ENCODE results near the gene OR2H2.

OR2H2 gene

DNA sequence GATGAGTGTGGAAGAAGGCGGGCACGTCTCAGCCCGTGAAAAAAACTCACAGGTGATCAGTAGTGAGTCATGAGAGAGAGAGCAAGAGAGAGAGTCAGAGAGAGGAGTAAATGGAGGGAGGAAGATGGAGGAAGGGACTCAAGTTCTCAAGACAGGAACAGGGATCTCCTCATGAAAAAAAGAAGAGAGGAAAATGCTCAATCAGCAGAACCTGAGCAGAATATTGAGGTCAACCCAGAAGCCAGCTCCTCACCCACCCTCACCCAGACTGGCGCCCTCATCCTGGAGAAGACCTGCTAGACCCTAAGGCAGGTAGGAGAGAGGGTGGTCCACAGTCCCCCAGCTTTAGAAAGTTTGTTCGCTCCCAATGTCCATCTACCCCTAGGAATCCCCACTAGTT is 30.2 kb upstream of the OR2H2 start:
- CTCF ChIA-PET, result interaction anchor here (0.7 kb wide), 1 partner anchor 95 kb away, joined by 3 read pairs; no protein-coding TSS in a partner anchor
- Histone ChIP-seq H3K9me3 (ENCODE audit: control insufficient read depth, insufficient read depth, low read depth, low read length) (no peaks in the 10 kb centered on the region), H3K27ac (ENCODE audit: extremely low read depth, low read depth, low read length) (no peak overlapping the region), H3K36me3 (ENCODE audit: control insufficient read depth in 2 of 2, insufficient read depth in 1 of 2, low read length in 2 of 2) (no peaks in the 10 kb centered on the region), H3K4me3 (ENCODE audit: low read depth, low read length) (no peak overlapping the region), H3K4me1 (ENCODE audit: control insufficient read depth, insufficient read depth, low read length) (peaks cover 12% of the 10 kb centered on the region)
- TF ChIP-seq ZNF391 (tag by site-specific recombination; IDR thresholded peaks at IDR 0.05; ENCODE audit: borderline replicate concordance, low read depth) (no peak), ZNF335 (tag by site-specific recombination; conservative IDR thresholded peaks at IDR 0.05) (no peak), ZNF558 (tag by site-specific recombination; IDR thresholded peaks at IDR 0.05) (no peak), ZNF768 (tag by site-specific recombination; IDR thresholded peaks at IDR 0.05) (no peak), ZNF548 (tag by site-specific recombination; IDR thresholded peaks at IDR 0.05) (no peak), ZNF776 (tag by site-specific recombination; IDR thresholded peaks at IDR 0.05; ENCODE audit: borderline replicate concordance) (no peak), ZFP37 (tag by site-specific recombination; IDR thresholded peaks at IDR 0.05) (no peak), ZFP69B (tag by site-specific recombination; IDR thresholded peaks at IDR 0.05) (no peak), KLF1 (tag by site-specific recombination; IDR thresholded peaks at IDR 0.05) (no peak), ZNF623 (tag by site-specific recombination; IDR thresholded peaks at IDR 0.05) (no peak), ZNF112 (tag by site-specific recombination; IDR thresholded peaks at IDR 0.05) (no peak)
- TF ChIP-seq, protein P1, sequence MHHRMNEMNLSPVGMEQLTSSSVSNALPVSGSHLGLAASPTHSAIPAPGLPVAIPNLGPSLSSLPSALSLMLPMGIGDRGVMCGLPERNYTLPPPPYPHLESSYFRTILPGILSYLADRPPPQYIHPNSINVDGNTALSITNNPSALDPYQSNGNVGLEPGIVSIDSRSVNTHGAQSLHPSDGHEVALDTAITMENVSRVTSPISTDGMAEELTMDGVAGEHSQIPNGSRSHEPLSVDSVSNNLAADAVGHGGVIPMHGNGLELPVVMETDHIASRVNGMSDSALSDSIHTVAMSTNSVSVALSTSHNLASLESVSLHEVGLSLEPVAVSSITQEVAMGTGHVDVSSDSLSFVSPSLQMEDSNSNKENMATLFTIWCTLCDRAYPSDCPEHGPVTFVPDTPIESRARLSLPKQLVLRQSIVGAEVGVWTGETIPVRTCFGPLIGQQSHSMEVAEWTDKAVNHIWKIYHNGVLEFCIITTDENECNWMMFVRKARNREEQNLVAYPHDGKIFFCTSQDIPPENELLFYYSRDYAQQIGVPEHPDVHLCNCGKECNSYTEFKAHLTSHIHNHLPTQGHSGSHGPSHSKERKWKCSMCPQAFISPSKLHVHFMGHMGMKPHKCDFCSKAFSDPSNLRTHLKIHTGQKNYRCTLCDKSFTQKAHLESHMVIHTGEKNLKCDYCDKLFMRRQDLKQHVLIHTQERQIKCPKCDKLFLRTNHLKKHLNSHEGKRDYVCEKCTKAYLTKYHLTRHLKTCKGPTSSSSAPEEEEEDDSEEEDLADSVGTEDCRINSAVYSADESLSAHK (tag by site-specific recombination; IDR thresholded peaks at IDR 0.05), result no peak
- TF ChIP-seq, protein P2, sequence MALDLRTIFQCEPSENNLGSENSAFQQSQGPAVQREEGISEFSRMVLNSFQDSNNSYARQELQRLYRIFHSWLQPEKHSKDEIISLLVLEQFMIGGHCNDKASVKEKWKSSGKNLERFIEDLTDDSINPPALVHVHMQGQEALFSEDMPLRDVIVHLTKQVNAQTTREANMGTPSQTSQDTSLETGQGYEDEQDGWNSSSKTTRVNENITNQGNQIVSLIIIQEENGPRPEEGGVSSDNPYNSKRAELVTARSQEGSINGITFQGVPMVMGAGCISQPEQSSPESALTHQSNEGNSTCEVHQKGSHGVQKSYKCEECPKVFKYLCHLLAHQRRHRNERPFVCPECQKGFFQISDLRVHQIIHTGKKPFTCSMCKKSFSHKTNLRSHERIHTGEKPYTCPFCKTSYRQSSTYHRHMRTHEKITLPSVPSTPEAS (tag by site-specific recombination; IDR thresholded peaks at IDR 0.05), result no peak
- TF ChIP-seq, protein P3, sequence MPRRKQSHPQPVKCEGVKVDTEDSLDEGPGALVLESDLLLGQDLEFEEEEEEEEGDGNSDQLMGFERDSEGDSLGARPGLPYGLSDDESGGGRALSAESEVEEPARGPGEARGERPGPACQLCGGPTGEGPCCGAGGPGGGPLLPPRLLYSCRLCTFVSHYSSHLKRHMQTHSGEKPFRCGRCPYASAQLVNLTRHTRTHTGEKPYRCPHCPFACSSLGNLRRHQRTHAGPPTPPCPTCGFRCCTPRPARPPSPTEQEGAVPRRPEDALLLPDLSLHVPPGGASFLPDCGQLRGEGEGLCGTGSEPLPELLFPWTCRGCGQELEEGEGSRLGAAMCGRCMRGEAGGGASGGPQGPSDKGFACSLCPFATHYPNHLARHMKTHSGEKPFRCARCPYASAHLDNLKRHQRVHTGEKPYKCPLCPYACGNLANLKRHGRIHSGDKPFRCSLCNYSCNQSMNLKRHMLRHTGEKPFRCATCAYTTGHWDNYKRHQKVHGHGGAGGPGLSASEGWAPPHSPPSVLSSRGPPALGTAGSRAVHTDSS (tag by site-specific recombination; IDR thresholded peaks at IDR 0.05), result no peak
- TF ChIP-seq, protein P4, sequence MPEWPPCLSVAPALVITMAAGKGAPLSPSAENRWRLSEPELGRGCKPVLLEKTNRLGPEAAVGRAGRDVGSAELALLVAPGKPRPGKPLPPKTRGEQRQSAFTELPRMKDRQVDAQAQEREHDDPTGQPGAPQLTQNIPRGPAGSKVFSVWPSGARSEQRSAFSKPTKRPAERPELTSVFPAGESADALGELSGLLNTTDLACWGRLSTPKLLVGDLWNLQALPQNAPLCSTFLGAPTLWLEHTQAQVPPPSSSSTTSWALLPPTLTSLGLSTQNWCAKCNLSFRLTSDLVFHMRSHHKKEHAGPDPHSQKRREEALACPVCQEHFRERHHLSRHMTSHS (tag by site-specific recombination; IDR thresholded peaks at IDR 0.05), result no peak
- POLR2A ChIA-PET, result no interaction called here

DNA sequence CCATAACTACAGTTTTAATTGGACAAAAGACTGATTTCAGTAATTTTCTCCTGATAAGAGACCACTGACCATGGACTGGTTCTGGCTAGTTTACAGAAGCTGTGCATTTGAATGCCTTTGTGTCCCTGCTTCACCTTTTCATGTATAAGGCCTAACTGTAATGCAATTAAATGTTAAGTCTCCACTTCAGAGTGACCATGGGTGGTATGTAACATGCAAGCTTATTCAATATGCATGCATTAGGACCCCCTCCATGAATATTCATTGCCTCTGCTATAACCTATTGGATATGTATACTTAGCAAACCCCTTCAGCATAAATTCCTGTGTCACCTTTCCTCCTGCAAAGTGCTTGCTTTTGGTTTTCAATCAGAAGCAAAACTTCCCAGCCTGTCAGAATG is 27.6 kb upstream of the OR2H2 start:
- Histone ChIP-seq H3K27ac (ENCODE audit: extremely low read depth, low read depth, low read length) (no peak overlapping the region), H3K9me3 (ENCODE audit: control insufficient read depth, insufficient read depth, low read depth, low read length) (no peaks in the 10 kb centered on the region), H3K36me3 (ENCODE audit: control insufficient read depth in 2 of 2, insufficient read depth in 1 of 2, low read length in 2 of 2) (no peaks in the 10 kb centered on the region), H3K4me3 (ENCODE audit: low read depth, low read length) (no peak overlapping the region), H3K4me1 (ENCODE audit: control insufficient read depth, insufficient read depth, low read length) (peaks cover 10% of the 10 kb centered on the region)
- CTCF ChIA-PET, result interaction anchor here (0.9 kb wide), 1 partner anchor 9 kb away, joined by 3 read pairs; no protein-coding TSS in a partner anchor
- POLR2A ChIA-PET, result no interaction called here
- TF ChIP-seq ZNF677 (tag by site-specific recombination; IDR thresholded peaks at IDR 0.05) (no peak), ZNF146 (tag by site-specific recombination; IDR thresholded peaks at IDR 0.05) (no peak), HOXA7 (CRISPR knock-in tag; IDR thresholded peaks at IDR 0.05; ENCODE audit: borderline replicate concordance) (no peak), ZSCAN23 (tag by site-specific recombination; IDR thresholded peaks at IDR 0.05) (no peak), ZNF23 (tag by site-specific recombination; IDR thresholded peaks at IDR 0.05; ENCODE audit: borderline replicate concordance) (no peak), ZNF514 (tag by site-specific recombination; IDR thresholded peaks at IDR 0.05) (no peak), ZBTB7A (tag by site-specific recombination; IDR thresholded peaks at IDR 0.05; ENCODE audit: low read depth) (no peak), ZNF658 (tag by site-specific recombination; IDR thresholded peaks at IDR 0.05) (no peak), ZNF138 (tag by site-specific recombination; IDR thresholded peaks at IDR 0.05; ENCODE audit: borderline replicate concordance) (no peak), ZFP69B (tag by site-specific recombination; IDR thresholded peaks at IDR 0.05) (no peak), KLF16 (tag by site-specific recombination; IDR thresholded peaks at IDR 0.05) (no peak), BCL11B (tag by site-specific recombination; IDR thresholded peaks at IDR 0.05; ENCODE audit: low read depth) (no peak)
- TF ChIP-seq, protein P5, sequence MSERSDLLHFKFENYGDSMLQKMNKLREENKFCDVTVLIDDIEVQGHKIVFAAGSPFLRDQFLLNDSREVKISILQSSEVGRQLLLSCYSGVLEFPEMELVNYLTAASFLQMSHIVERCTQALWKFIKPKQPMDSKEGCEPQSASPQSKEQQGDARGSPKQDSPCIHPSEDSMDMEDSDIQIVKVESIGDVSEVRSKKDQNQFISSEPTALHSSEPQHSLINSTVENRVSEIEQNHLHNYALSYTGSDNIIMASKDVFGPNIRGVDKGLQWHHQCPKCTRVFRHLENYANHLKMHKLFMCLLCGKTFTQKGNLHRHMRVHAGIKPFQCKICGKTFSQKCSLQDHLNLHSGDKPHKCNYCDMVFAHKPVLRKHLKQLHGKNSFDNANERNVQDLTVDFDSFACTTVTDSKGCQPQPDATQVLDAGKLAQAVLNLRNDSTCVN (tag by site-specific recombination; optimal IDR thresholded peaks at IDR 0.05), result no peak
- TF ChIP-seq, protein P6, sequence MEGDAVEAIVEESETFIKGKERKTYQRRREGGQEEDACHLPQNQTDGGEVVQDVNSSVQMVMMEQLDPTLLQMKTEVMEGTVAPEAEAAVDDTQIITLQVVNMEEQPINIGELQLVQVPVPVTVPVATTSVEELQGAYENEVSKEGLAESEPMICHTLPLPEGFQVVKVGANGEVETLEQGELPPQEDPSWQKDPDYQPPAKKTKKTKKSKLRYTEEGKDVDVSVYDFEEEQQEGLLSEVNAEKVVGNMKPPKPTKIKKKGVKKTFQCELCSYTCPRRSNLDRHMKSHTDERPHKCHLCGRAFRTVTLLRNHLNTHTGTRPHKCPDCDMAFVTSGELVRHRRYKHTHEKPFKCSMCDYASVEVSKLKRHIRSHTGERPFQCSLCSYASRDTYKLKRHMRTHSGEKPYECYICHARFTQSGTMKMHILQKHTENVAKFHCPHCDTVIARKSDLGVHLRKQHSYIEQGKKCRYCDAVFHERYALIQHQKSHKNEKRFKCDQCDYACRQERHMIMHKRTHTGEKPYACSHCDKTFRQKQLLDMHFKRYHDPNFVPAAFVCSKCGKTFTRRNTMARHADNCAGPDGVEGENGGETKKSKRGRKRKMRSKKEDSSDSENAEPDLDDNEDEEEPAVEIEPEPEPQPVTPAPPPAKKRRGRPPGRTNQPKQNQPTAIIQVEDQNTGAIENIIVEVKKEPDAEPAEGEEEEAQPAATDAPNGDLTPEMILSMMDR (tag by site-specific recombination; IDR thresholded peaks at IDR 0.05), result no peak
